ENCODE data around the gene RLN3.
A peak's percentile ranks its signal among the peaks of the same experiment; 100 is the strongest.
"Not testable (repeated sequence)": the region's sequence is repeated elsewhere in the genome, so short reads cannot be mapped to it uniquely, and the experiment has no call there.

The RLN3 gene

GRCh38 chr19:14048443-14049153, 20.6 kb downstream of the RLN3 start:
- Histone ChIP-seq H3K79me2 (ENCODE audit: insufficient read depth, low read depth) (no peaks in the 10 kb centered on the region), H3K27ac (no peak overlapping the region), H2AFZ (ENCODE audit: low read depth) (no peak overlapping the region), H3K9ac (no peak overlapping the region), H3K4me2 (no peak overlapping the region), H4K20me1 (ENCODE audit: insufficient read depth) (no peaks in the 10 kb centered on the region), H3K36me3 (ENCODE audit: insufficient read depth) (0 out of 2 replicates have a peak, but pooled peaks cover 2% of the 10 kb centered on the region), H3K4me1 (ENCODE audit: low read depth, poor library complexity, severe bottlenecking) (peaks cover 6% of the 10 kb centered on the region), H3K27me3 (ENCODE audit: insufficient read depth, low read depth) (no peaks in the 10 kb centered on the region), H3K4me3 (IDR thresholded peaks at IDR 0.05; ENCODE audit: insufficient read depth, low read depth, low read length) (no peak overlapping the region)
- peak; percentile 90 for TF ChIP-seq CTCF (conservative IDR thresholded peaks at IDR 0.05; ENCODE audit: low read depth, low read length)

DNA sequence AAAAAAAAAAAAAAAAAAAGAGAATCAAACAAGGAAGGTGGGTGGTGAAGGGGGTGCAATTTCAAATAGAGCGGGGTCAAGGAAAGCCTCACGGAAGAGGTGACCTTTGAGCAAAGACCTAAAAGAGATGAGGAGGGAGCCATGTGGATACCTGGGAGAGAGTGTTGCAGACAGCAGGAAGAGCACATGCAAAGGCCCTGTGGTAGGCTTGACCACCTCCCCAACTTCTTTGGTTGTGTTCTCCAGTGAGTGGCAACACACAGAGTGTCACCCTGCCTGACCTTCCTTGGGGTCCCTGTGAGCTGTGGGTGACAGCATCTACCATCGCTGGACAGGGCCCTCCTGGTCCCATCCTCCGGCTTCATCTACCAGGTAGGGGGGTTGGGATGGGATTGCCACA, 22.6 kb downstream of the RLN3 start:
- no peaks in the 10 kb centered on the region for H3K27me3 ChIP-seq (ENCODE audit: insufficient read depth, low read depth)
- no peak overlapping the region for H3K4me3 ChIP-seq (IDR thresholded peaks at IDR 0.05; ENCODE audit: insufficient read depth, low read depth, low read length)
- no peak for TF ChIP-seq CTCF (conservative IDR thresholded peaks at IDR 0.05; ENCODE audit: low read depth, low read length)
- H3K4me2 ChIP-seq, result no peak overlapping the region
- H2AFZ ChIP-seq (ENCODE audit: low read depth), result no peak overlapping the region
- H3K79me2 ChIP-seq (ENCODE audit: insufficient read depth, low read depth), result no peaks in the 10 kb centered on the region
- no peak overlapping the region for H3K9ac ChIP-seq
- no peaks in the 10 kb centered on the region for H4K20me1 ChIP-seq (ENCODE audit: insufficient read depth)
- H3K4me1 ChIP-seq (ENCODE audit: low read depth, poor library complexity, severe bottlenecking), result peaks cover 6% of the 10 kb centered on the region
- no peak overlapping the region for H3K27ac ChIP-seq
- 0 out of 2 replicates have a peak, but pooled peaks cover 2% of the 10 kb centered on the region for H3K36me3 ChIP-seq (ENCODE audit: insufficient read depth)

GRCh38 chr19:14050961-14051360, 23.0 kb downstream of the RLN3 start:
- not testable (repeated sequence) for H3K4me3 ChIP-seq (IDR thresholded peaks at IDR 0.05; ENCODE audit: insufficient read depth, low read depth, low read length); H3K4me2 ChIP-seq; H4K20me1 ChIP-seq (ENCODE audit: insufficient read depth); H3K27me3 ChIP-seq (ENCODE audit: insufficient read depth, low read depth); H3K36me3 ChIP-seq (ENCODE audit: insufficient read depth); H3K9ac ChIP-seq; H3K27ac ChIP-seq; H2AFZ ChIP-seq (ENCODE audit: low read depth); H3K79me2 ChIP-seq (ENCODE audit: insufficient read depth, low read depth); H3K4me1 ChIP-seq (ENCODE audit: low read depth, poor library complexity, severe bottlenecking)

DNA sequence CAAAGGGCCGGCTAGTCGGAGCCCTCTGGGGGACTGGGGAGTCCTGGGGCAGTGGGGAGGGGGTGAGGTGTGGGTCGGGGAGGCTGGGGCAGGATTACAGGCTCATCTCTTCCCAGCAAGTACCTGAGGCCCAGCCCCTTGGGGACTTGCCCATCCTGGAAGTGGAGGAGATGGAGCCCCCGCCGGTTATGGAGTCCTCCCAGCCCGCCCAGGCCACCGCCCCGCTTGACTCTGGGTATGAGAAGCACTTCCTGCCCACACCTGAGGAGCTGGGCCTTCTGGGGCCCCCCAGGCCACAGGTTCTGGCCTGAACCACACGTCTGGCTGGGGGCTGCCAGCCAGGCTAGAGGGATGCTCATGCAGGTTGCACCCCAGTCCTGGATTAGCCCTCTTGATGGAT, 24.0 kb downstream of the RLN3 start:
- H3K27ac ChIP-seq, result no peak overlapping the region
- no peak for TF ChIP-seq CTCF (conservative IDR thresholded peaks at IDR 0.05; ENCODE audit: low read depth, low read length)
- no peak overlapping the region for H2AFZ ChIP-seq (ENCODE audit: low read depth)
- no peak overlapping the region for H3K4me3 ChIP-seq (IDR thresholded peaks at IDR 0.05; ENCODE audit: insufficient read depth, low read depth, low read length)
- H4K20me1 ChIP-seq (ENCODE audit: insufficient read depth), result no peaks in the 10 kb centered on the region
- H3K4me2 ChIP-seq, result no peak overlapping the region
- H3K9ac ChIP-seq, result no peak overlapping the region
- peaks cover 4% of the 10 kb centered on the region for H3K4me1 ChIP-seq (ENCODE audit: low read depth, poor library complexity, severe bottlenecking)
- H3K27me3 ChIP-seq (ENCODE audit: insufficient read depth, low read depth), result no peaks in the 10 kb centered on the region
- H3K36me3 ChIP-seq (ENCODE audit: insufficient read depth), result 0 out of 2 replicates have a peak, but pooled peaks cover 2% of the 10 kb centered on the region
- no peaks in the 10 kb centered on the region for H3K79me2 ChIP-seq (ENCODE audit: insufficient read depth, low read depth)

- Histone ChIP-seq H3K27ac (no peak overlapping the region), H3K4me1 (ENCODE audit: low read depth, poor library complexity, severe bottlenecking) (no peaks in the 10 kb centered on the region), H3K79me2 (ENCODE audit: insufficient read depth, low read depth) (no peaks in the 10 kb centered on the region), H3K36me3 (ENCODE audit: insufficient read depth) (0 out of 2 replicates have a peak, but pooled peaks cover 2% of the 10 kb centered on the region), H3K9ac (no peak overlapping the region), H4K20me1 (ENCODE audit: insufficient read depth) (no peaks in the 10 kb centered on the region), H2AFZ (ENCODE audit: low read depth) (no peak overlapping the region), H3K27me3 (ENCODE audit: insufficient read depth, low read depth) (no peaks in the 10 kb centered on the region), H3K4me2 (no peak overlapping the region), H3K4me3 (IDR thresholded peaks at IDR 0.05; ENCODE audit: insufficient read depth, low read depth, low read length) (no peak overlapping the region)
- TF ChIP-seq CTCF (conservative IDR thresholded peaks at IDR 0.05; ENCODE audit: low read depth, low read length), result no peak
These were observed 24.5 kb downstream of the RLN3 start for GRCh38 chr19:14052470-14052869.

Measured in KMS-11 (cell line).